ENCODE data around the gene IQCH.
"Not testable (repeated sequence)": the region's sequence is repeated elsewhere in the genome, so short reads cannot be mapped to it uniquely, and the experiment has no call there.

Gene IQCH

DNA sequence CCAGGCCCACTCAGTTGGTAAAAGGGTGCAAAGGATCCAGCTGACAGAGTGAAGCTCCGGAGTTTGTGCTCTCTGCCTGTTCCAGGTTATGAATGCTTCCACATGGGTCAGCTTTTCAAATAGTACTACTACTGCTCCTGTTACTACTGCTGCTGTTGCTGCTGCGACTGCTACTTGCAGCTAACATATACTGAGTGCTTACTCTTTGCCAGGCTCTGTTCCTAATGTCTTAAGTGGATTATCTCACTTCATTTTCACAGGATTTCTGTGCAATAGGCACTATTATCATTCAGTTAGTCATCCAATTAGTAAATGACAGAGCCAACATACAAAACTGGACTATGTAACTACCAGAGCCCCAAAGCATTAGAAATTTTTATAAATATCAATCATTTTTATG lies 106.5 kb downstream of the IQCH start:
- no peak for DNase-seq

DNA sequence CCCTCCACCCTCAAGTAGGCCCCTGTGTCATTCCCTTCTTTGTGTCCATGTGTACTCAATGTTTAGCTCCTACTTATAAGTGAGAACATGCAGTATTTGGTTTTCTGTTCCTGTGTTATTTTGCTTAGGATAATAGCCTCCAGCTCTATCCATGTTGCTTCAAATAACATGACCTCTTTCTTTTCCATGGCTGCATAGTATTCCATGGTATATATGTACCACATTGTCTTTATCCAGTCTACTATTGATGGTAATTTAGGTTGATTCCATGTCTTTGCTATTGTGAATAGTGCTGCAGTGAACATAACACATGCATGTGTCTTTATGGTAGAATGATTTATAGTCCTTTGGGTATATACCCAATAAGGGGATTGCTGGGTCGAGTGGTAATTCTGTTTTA lies 109.1 kb downstream of the IQCH start:
- DNase-seq: not testable (repeated sequence)

DNA sequence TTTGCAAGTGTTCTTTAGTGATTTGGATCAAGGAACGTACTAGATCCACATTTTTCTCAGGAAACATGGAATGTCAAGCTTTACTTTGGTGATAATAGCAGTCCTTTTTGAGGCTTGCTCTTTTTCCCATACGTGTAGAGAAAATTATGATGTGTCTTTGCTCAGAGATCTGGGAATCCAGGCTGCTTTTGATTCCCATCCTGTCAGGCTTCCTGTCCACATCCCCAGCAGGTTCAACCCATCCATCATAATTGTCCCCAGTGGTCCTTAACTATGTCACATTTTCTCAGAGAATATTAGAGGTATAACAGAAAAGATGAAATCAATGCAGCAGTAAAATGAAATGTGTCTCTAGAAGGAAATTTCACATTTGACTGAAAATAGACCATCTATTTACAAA lies 111.4 kb downstream of the IQCH start:
- no peak for DNase-seq

DNA sequence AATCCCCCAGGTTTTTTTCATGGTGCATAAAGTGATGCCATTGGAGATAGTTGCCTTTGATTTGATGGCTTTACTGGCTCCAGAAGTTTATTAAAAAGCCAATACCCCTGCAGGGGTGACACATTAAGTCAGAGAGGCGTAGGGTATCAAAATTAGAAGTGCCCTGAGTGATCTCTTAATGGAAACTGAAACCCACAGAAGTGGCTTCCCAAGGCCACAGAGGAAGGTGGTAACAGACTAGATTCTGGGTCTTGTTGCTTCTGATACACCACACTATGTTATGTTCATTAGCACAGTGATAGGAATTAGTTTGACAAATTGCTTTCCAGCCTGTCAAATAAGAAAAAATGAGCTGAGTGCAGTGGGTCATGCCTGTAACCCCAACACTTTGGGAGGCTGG lies 112.3 kb downstream of the IQCH start:
- DNase-seq: no peak

DNA sequence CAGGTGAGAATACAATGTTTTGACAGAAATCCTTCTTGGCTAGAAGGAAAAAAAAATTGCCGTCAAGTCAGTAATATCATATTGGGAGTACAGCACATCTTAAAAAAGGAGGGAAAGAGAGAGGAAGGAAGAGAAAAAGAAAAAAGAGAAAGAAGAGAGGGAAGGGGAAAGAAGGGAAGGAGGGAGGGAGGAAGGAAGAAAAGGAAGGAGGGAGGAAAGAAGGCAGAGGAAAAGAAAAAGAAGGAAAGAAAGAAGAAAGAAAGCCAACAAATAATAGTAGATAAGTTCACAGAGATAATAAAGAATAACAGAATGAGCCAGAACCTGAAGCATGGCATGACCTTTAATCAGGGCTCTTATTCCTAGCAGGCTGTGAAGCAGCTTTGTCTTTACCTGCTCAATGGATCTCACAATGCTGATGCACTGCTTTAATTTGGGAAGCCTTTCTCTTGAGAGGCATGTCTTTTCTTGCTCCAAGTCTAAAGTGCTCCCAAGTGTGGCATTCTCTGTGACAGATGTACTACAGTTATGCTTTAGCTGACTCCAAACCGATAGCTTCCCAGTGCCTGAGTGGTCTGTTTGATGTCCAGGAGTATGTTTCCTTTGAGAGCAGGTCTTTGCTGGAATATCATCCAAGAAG lies 114.9 kb downstream of the IQCH start:
- DNase-seq: no peak

DNA sequence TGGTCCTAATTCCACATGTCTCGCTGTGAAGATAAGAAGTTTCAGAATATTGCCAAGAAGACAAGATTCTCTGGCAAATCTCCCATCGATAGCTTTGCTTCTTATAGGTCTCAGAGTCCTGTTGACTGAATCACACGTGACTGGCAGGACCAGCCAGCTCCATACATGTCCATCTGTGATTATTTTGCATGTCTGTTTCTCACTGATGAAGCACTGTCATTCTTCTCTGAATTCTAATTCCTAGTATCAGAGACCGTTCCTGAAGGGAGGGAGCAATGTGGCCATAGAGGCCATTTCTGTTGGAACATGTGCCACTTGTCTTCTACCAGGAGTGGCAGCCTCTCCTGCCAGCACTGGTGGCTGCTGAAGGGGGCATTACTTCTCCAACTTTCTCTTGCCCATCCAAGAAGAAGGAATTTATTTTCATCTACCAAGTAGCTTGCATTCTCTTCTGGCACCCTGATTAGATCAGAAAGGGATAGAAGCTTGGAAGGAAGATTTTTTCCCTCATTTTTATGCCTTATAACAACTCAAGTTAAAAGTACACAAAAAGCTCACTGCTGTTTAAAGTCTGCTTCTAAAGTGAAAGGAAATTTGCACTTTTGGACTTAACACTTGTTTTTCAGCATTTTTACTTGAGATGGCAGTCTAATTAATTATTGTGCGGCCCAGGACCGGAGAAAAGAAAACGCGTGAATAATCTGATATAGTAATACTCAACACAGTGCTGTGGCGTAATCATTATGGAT lies 115.8 kb downstream of the IQCH start:
- DNase-seq: no peak

DNA sequence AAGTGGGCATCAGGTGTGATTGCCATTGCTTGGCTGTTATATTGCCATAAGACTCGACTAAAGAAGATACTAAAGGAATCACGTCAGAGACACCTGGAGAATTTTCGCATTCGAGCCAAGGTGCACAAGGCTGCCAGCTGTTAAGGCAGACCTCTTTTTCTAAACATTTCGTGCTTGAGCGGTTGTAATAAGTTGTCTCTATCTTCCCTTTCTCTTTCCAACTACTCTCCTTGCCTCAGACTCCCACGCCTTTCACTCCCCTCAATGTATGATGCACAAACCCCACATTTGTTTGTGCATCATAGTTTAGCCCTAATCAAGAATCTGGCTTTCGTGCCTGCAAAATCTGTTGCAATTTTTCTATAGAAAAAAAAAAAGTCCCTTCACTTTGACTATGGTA lies 118.0 kb downstream of the IQCH start:
- DNase-seq: no peak

DNA sequence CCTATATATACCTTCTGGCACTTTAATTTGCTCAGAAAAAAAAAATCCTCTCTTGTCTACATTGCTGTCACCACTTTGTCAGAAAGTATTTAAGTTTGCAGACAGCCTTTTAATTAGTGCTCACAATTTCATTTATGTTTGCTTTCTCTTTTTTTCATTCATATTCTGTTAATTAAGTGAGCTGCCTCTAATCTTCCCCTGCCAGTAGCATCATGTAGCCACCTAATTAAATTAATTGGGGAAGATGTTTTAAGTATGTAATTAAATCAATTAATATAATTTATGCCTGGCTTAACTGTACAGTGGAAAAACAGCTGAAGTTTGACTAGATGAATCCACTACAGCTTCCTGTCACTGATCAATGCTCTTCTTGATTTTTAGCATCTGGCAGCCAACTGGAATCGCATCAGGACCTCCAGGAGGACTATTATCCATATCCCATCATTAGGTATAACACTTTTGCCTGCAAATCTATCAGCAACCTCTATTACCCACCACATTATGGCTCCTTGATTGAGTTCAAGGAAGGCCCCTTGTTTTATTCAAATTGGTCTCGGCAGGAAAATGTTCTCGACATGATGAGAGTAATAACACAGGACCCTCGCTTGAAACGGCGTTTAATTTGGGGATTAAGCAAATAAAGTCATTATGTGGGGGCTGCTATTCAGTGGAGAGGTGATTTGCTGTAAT lies 118.5 kb downstream of the IQCH start:
- DNase-seq: no peak

DNA sequence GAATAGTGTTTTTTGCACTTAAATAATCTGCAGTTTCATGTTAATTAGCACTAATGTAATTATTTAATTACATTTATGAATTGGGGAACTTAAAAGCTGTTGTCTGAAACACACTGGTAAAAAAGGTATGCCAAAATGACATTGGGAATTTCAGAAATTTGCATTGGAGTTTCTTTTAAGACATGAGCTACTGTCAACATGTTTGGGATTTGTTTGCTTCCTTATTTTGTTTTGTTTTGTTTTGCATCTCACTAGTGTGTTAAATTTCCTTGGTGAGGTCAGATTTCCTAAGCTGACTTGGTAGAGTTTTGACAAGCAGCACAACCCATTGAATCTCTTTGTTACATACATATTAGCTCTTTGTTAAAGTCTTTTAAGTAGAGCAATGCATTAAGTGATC lies 119.4 kb downstream of the IQCH start:
- DNase-seq: no peak

DNA sequence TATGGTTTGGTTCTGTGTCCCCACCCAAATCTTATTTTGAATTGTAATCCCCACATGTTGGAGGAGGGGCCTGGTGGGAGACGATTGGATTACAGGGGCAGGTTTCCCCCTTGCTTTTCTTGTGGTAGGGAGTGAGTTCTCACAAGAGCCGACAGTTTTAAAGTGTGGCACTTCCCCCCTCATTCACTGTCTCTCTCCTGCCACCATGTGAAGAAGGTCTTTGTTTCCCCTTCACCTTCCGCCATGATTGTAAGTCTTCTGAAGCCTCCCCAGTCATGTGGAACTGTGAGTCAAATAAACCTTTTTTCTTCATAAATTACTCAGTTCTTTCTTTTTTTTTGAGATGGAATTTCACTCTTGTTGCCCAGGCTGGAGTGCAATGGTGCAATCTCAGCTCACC lies 124.9 kb downstream of the IQCH start:
- DNase-seq: no peak

DNA sequence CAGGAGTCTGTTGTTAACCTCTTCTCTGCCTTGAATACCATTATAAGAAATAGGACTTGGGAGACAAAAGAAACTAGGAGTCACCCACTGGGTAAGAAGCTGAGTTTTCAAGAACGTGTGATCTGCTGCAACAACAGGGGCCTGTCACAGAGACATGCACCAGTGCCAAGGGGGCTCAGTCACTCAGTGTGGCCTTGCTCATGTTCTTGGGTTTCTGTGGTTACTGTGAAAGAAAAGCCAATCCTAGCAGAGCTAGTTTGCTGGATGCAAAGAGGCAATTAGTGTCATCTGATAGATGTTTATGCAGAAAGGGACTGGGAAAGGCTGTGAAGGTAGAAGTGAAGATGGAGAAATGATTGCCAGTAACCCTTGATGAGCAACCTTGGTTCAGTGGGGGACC lies 126.3 kb downstream of the IQCH start:
- no peak for DNase-seq

DNA sequence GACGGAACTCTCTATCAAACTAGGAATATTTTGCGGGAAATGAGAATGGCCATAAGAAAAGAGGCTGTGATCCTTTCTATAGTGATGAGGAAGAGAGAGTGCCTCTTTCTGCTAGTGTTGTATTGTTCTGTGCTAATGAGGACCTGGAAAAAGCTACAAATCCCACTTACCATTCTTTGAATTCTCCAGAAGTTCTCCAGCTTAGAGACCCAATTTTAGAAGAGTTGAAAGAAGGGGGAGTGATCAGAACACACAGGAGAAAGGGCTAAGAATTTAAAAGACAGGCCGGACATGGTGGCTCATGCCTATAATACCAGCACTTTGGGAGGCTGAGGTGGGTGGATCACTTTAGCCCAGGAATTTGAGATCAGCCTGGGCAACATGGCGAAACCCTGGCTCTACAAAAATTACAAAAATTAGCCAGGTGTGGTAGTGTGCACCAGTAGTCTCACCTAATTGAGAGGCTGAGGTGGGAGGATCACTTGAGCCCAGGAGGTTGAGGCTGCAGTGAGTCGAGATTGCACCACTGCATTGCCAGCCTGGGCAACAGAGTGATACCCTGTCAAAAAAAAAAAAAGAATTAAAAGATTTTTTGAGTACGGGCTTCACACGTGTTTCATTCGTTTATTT lies 126.9 kb downstream of the IQCH start:
- no peak for DNase-seq

DNA sequence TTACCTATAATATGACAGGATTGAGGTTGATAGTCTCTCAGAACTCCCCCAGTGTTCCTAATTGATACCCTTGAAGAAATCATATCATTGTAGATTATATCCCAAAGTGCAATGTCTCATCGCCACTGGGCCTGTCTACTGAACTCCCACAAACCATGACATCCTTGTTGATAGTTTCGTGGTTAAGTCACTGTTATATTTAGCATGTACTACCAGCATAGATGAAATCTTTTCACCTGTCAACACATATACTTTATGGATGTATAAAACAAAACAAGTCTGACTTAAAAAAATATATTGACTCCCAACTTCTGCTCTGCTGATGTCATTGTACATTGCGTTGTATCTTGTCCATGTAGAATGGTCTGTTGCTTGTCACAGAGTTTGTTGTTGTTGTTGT lies 128.1 kb downstream of the IQCH start:
- no peak for DNase-seq

DNA sequence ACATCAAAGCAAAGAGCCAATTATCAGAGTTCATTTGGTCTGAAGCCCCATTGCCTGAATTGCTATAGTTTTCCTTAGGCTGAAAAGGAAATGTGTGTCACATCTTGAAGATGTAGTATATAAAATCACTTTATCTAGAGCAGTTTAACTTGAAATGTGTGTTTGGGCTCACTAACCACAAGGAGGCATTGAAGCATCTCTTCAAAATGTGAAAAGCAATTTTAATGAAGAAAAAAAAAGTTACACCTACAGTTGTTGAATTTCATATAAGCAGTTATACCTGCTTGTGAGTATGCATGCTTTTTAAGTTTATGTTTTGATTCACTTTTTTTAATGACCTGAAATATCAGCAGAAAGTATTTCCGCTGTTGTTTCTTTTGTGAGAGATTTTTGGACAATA lies 129.3 kb downstream of the IQCH start:
- DNase-seq: no peak

DNA sequence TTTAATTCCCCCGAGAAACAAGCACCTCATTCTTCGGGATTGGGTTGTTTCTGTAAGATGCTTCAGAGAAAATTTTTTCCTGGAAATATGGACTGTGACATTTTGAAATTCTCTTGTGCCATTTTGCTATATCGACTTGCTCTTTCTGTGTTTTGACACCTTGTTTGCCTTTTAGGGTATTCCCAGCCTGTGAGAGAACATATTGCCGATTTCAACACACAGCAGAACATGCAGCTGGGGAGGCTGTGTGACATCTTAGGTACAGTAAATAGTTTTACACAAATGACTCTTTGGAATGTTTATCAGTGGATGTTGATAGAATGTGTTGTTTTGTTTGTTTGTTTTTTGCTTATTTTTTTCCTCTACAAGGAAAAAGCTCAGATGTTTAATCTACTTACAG lies 130.2 kb downstream of the IQCH start:
- no peak for DNase-seq

DNA sequence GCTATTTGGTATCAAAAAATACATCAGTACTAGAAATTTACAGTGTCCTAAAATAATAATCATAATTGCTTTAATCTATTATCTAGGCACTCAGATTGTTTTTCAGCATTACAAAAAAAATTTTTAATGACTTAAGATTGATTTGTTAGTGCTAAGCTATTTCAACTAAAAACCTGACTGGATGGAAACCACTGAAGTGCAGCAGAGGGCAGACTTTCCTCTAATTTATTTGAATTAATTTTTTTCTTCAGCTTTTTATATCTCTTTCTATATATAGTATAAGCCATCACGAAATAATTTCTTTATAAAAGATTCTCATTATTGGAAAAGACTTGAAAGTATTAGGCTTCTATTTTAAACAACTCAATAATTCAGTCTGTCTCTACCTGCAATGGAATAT lies 131.4 kb downstream of the IQCH start:
- no peak for DNase-seq

DNA sequence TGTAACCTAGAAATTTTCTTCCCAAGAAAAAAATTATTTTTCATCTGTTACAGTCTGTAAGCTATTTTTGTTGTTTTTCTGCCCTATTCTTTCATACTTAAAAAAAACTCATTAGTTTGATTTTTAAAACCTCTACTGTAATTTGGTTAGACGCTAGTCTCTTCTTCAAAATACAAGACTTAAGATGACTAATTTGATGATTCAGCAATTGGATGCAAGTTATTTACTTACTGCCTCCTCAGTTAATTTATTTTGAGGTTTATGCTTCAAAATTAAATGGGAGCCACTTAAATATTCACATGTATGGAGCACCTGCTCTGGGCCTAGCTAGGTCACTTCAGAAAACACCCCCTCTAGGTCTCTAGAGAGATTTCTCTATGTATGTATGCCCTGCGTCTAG lies 132.4 kb downstream of the IQCH start:
- no peak for DNase-seq

DNA sequence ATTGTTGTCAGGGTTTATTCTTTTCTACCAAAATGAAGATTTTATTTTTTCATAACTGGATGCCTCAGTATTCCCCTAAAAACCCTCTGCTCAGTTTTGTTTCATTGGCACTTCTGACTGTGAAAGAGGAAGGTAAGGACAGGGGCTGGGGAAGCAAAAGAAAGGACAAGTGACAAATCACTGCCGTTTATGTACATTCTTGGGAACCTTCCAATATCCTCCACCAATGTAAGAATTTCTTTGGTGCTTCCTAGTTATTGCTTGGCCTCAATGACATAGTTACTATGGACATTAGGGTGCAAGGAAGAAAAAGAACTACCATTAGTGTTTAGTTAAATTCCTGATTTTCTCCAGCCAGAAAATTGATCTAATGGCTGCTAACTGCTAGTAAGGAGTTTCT lies 135.4 kb downstream of the IQCH start:
- DNase-seq: no peak

DNA sequence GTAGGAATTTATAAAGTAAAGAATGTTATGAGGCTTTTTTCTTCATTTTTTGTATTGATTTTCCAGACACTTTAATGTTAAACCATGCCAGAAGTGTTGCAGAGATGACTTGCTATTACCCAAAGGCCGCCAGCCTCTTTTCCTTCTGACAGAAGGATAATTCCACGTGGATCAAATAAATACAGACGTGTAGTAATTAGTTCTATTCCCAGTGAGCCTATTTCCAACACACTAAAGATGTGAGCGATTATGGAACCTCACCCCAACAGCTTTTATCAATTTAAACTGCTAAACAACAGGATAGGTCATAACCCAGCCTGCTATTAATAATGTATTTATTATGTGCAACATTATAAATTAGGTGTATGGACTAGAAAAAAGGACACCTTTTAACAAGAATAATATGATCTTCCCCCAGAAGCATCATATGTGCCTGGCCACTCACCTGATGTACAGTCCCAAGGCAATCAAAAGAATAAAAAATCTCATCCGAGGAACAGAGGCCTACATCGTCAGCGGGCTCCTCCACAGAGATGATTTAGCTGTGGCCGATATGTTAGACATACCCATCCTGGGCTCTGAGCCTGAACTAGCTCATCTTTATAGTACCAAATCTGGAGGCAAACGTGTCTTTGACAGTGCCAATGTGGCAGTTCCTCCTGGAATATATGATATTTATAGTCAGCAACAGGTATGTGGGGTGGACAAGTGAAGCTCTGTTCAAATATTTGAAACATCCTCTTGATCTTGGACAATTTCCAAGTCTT lies 140.5 kb downstream of the IQCH start:
- no peak for DNase-seq

DNA sequence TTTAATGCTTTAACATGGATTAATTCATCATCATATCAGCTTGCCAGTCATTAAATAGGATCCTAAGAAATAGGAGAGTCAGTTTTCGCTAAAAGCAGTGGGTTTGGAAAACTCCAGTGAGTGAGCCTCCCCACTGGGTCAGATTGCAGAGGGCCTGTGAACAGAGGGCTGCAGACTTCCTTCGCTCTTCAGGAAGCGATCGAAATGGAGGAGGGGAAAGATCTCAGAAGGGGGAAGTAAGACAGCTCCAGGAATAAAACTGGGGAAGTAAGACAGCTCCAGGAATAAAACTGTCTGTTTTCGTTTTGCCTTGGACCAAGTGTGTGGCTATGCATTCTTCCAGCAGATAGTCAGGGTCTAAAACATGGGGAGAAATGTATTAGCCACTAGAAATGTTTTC lies 141.5 kb downstream of the IQCH start:
- DNase-seq: no peak

DNA sequence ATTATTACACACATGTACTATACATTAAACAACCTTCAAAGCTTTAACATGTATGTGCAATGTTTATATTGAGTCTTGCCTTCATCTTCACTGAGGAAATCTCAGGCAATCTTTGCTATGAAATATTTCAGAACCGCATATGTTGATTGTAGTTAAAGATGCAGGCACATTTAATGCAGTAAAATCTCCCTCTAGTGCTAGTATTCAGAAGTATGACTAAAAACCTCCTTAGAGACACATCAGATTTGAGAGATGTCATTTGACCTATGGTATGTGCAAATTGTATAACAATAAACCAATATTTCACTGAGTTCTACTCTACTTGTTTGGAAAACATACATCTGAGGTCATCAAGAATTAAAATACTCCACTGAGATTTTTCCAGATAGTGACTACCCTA lies 142.6 kb downstream of the IQCH start:
- DNase-seq: no peak

DNA sequence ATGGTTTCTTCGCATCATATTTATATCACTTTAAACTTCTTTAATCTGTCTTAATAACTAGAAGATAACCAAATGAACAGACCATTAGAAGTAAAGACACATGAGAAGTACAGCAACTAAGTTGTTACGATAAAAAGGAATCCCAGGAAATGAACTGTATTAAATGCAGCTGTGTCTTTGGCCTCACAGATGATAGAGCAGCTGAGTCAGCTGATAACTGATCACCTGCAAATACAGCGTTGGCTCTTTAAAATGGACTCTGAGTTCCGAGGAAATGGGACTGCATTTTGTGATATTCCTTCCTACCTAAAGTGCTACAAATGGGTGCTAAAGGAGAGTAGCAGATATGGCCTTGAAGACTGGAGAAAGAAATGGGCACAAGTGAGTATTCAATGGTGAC lies 145.3 kb downstream of the IQCH start:
- DNase-seq: no peak

DNA sequence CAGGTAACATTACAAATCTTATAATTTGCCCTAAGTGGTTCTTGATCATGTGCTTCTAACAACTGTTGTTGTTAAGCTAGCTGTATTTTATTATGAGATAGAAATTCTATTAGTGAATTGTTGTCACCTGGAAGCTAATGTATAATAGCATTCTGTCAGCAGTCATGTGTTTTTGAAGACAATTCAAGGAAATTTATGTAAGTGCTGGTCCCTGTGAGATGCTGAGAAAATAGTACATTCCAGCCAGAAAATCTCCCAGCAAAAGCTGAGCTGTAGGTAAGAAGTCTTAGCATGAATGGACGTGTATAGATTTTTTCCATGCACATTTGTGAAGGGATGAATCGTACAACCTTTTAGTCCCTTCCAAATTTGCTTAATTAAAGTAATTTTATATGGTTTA lies 146.3 kb downstream of the IQCH start:
- DNase-seq: no peak
